ENCODE results near the gene CHI3L2. TPM values are rescaled to one million over a fixed set of nuclear protein-coding genes. Genes with fewer than 3 reads are reported as not detected.
A peak's percentile ranks its signal among the peaks of the same experiment; 100 is the strongest.

Gene CHI3L2
- total and polyA plus RNA-seq, 2 of the 13 experiments (the other 11 are each of a cell fraction or from before 2014, with no cell fraction given) = 0.46 to 1.7 TPM

DNA sequence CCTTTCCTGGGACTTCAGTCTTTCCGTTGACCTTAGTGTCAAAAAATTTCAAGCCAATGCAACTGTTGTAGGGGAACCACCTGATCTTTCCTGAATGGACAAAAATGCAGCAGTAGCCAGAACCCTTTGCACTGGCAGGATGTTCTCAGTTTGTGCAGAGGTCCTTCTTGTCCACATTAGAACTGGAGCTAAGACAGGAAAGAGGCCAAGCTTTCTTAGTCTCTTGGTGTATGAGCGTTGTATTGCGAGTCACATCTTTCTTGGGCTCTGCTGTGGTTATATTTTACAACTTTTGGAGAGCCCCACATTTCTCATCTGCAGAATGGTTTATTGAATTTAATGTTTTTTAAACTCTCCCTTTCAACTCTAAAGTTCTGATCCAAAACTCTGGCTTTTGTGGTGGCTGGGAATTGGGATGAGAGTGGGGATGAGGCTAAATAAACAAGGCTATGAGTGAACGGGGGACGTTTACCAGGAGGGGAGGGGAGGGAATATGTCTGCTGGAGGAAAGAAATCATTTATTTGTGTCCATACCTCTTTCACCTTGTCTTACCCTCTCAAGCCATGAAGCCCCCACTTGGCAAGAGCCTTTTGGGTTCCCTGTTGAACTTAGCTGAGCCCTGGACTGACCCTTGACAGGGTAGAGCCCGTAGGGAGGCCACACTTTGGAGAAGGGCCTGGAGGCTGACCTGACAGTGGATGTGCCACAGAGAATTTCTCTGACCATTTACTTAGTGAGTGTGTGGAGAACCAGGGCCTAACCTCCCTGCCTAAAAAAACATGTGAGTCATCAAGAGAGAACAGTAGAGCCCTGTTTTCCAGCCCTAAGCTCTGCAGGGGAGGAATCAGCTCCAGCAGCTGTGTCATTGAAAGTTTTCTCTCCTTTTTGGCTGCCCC is 586 bp downstream of the CHI3L2 start (continued):
- TF ChIP-seq ZNF816 (CRISPR knock-in tag; IDR thresholded peaks at IDR 0.05; ENCODE audit: borderline replicate concordance) (no peak), SOX13 (IDR thresholded peaks at IDR 0.05) (no peak), SOX13 (CRISPR knock-in tag; conservative IDR thresholded peaks at IDR 0.05 in 1 of 2, IDR thresholded peaks at IDR 0.05 in 1 of 2) (peak in 1 of 2 experiments; percentile 66; a peak in 1 of 4 replicates), ZNF747 (CRISPR knock-in tag; IDR thresholded peaks at IDR 0.05; ENCODE audit: borderline replicate concordance) (no peak), ZFYVE20 (CRISPR knock-in tag; IDR thresholded peaks at IDR 0.05; ENCODE audit: borderline replicate concordance, low read depth) (no peak), MEIS2 (CRISPR knock-in tag; IDR thresholded peaks at IDR 0.05) (0 out of 2 replicates have a peak, but pooled peaks have one; percentile 51), ZNF335 (CRISPR knock-in tag; IDR thresholded peaks at IDR 0.05) (no peak), ZNF329 (CRISPR knock-in tag; IDR thresholded peaks at IDR 0.05; ENCODE audit: low read depth) (no peak), TBP (CRISPR knock-in tag; IDR thresholded peaks at IDR 0.05) (no peak), ZSCAN29 (CRISPR knock-in tag; conservative IDR thresholded peaks at IDR 0.05) (0 out of 2 replicates have a peak, but pooled peaks have one; percentile 42), ZSCAN30 (CRISPR knock-in tag; IDR thresholded peaks at IDR 0.05) (0 out of 2 replicates have a peak, but pooled peaks have one; percentile 34), ZNF589 (CRISPR knock-in tag; conservative IDR thresholded peaks at IDR 0.05) (no peak), NR2F6 (IDR thresholded peaks at IDR 0.05) (peak; percentile 83), NR2F6 (CRISPR knock-in tag; IDR thresholded peaks at IDR 0.05) (peak; percentile 74), ZNF720 (CRISPR knock-in tag; IDR thresholded peaks at IDR 0.05) (no peak), JARID2 (CRISPR knock-in tag; IDR thresholded peaks at IDR 0.05; ENCODE audit: insufficient replicate concordance) (no peak), FOXO1 (CRISPR knock-in tag; IDR thresholded peaks at IDR 0.05) (peak; percentile 72; the same call in 1 of the 2 replicates)
- TF ChIP-seq, protein P1, sequence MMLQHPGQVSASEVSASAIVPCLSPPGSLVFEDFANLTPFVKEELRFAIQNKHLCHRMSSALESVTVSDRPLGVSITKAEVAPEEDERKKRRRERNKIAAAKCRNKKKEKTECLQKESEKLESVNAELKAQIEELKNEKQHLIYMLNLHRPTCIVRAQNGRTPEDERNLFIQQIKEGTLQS (CRISPR knock-in tag; IDR thresholded peaks at IDR 0.05) = peak; percentile 91
- TF ChIP-seq, protein P2, sequence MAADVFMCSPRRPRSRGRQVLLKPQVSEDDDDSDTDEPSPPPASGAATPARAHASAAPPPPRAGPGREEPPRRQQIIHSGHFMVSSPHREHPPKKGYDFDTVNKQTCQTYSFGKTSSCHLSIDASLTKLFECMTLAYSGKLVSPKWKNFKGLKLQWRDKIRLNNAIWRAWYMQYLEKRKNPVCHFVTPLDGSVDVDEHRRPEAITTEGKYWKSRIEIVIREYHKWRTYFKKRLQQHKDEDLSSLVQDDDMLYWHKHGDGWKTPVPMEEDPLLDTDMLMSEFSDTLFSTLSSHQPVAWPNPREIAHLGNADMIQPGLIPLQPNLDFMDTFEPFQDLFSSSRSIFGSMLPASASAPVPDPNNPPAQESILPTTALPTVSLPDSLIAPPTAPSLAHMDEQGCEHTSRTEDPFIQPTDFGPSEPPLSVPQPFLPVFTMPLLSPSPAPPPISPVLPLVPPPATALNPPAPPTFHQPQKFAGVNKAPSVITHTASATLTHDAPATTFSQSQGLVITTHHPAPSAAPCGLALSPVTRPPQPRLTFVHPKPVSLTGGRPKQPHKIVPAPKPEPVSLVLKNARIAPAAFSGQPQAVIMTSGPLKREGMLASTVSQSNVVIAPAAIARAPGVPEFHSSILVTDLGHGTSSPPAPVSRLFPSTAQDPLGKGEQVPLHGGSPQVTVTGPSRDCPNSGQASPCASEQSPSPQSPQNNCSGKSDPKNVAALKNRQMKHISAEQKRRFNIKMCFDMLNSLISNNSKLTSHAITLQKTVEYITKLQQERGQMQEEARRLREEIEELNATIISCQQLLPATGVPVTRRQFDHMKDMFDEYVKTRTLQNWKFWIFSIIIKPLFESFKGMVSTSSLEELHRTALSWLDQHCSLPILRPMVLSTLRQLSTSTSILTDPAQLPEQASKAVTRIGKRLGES (CRISPR knock-in tag; IDR thresholded peaks at IDR 0.05; ENCODE audit: borderline replicate concordance) = no peak
- TF ChIP-seq, protein P3, sequence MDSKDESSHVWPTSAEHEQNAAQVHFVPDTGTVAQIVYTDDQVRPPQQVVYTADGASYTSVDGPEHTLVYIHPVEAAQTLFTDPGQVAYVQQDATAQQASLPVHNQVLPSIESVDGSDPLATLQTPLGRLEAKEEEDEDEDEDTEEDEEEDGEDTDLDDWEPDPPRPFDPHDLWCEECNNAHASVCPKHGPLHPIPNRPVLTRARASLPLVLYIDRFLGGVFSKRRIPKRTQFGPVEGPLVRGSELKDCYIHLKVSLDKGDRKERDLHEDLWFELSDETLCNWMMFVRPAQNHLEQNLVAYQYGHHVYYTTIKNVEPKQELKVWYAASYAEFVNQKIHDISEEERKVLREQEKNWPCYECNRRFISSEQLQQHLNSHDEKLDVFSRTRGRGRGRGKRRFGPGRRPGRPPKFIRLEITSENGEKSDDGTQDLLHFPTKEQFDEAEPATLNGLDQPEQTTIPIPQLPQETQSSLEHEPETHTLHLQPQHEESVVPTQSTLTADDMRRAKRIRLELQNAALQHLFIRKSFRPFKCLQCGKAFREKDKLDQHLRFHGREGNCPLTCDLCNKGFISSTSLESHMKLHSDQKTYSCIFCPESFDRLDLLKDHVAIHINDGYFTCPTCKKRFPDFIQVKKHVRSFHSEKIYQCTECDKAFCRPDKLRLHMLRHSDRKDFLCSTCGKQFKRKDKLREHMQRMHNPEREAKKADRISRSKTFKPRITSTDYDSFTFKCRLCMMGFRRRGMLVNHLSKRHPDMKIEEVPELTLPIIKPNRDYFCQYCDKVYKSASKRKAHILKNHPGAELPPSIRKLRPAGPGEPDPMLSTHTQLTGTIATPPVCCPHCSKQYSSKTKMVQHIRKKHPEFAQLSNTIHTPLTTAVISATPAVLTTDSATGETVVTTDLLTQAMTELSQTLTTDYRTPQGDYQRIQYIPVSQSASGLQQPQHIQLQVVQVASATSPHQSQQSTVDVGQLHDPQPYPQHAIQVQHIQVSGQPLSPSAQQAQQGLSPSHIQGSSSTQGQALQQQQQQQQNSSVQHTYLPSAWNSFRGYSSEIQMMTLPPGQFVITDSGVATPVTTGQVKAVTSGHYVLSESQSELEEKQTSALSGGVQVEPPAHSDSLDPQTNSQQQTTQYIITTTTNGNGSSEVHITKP (CRISPR knock-in tag; IDR thresholded peaks at IDR 0.05; ENCODE audit: low read depth) = peak; percentile 48; the same call in 1 of the 2 replicates
- TF ChIP-seq, protein P4, sequence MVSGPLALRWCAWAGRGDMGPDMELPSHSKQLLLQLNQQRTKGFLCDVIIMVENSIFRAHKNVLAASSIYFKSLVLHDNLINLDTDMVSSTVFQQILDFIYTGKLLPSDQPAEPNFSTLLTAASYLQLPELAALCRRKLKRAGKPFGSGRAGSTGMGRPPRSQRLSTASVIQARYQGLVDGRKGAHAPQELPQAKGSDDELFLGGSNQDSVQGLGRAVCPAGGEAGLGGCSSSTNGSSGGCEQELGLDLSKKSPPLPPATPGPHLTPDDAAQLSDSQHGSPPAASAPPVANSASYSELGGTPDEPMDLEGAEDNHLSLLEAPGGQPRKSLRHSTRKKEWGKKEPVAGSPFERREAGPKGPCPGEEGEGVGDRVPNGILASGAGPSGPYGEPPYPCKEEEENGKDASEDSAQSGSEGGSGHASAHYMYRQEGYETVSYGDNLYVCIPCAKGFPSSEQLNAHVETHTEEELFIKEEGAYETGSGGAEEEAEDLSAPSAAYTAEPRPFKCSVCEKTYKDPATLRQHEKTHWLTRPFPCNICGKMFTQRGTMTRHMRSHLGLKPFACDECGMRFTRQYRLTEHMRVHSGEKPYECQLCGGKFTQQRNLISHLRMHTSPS (CRISPR knock-in tag; IDR thresholded peaks at IDR 0.05; ENCODE audit: low read depth) = no peak

Data from HepG2 (cell line).